SH-SY5Y (cell line): ENCODE measurements around the gene LHFPL3.

Experiments
- GATA2 ChIP-seq: IDR thresholded peaks from 2 replicates; pipeline ENCODE4 v1.6.1; 2011; ENCODE audit warnings: mild to moderate bottlenecking, low read depth, low read length
- GATA3 ChIP-seq: IDR thresholded peaks from 2 replicates; pipeline ENCODE4 v1.6.1; 2011; ENCODE audit warnings: low read depth, mild to moderate bottlenecking, low read length, moderate library complexity

DNA sequence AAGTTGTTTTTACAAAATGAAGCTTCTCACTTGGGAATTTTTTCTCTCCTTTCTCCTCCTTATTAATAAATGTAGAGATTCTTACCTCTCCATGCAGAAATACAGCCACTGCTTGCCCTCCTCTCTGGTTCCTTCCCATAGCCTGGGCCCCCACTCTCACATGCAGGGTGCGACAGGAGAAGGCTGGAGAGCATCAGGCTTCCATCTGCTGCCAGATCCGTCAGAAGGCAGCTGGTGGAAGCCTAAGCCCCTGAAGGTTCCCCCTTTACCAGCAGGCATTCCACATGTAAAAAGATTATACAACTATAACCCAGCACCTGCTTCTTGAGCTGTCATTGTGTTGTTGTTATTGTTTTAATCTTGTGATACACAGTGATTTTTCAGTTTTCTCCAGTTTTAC, 314.2 kb downstream of the LHFPL3 start:
- TF ChIP-seq GATA2 (no peak), GATA3 (no peak)
